Mesendoderm (in vitro differentiated cells): ENCODE results near the gene HSPA12B.

Source experiments
- DNase-seq: peaks from one replicate; pipeline ENCODE4 v3.0.0; 2013
- H2AK5ac ChIP-seq: 2 replicates; pipeline ENCODE4 v1.6.1; 2013; ENCODE audit warnings: low read length, inconsistent platforms
- H2BK120ac ChIP-seq: 2 replicates; pipeline ENCODE4 v1.6.1; 2013; ENCODE audit warnings: low read depth, mild to moderate bottlenecking, low read length, moderate library complexity, mixed read lengths
- H2BK15ac ChIP-seq: replicated peaks from 2 replicates; pipeline ENCODE4 v1.6.1; 2013; ENCODE audit warnings: low read depth, mild to moderate bottlenecking, moderate library complexity
- H2BK5ac ChIP-seq: 2 replicates; pipeline ENCODE4 v1.6.1; 2013; ENCODE audit warnings: low read length, inconsistent platforms
- H3K18ac ChIP-seq: 2 replicates; pipeline ENCODE4 v1.6.1; 2013; ENCODE audit warnings: mild to moderate bottlenecking, low read length, mixed read lengths
- H3K23ac ChIP-seq: one replicate; pipeline ENCODE4 v1.6.1; 2013; ENCODE audit warnings: low read length
- H3K27ac ChIP-seq: 2 replicates; pipeline ENCODE4 v1.5.1; 2013; ENCODE audit warnings: low read depth, mild to moderate bottlenecking, inconsistent platforms, low read length, moderate library complexity
- H3K27me3 ChIP-seq: 2 replicates; pipeline ENCODE4 v1.6.1; 2013; ENCODE audit warnings: low read length, control low read depth, mild to moderate bottlenecking, inconsistent platforms; ENCODE audit not compliant: insufficient read depth, poor library complexity
- H3K36me3 ChIP-seq: 2 replicates; pipeline ENCODE4 v1.6.1; 2013; ENCODE audit warnings: low read length, inconsistent platforms; ENCODE audit not compliant: control insufficient read depth, insufficient read depth
- H3K4ac ChIP-seq: one replicate; pipeline ENCODE4 v1.6.1; 2013; ENCODE audit warnings: low read depth, mild to moderate bottlenecking, low read length, moderate library complexity
- H3K4me1 ChIP-seq: 2 replicates; pipeline ENCODE4 v1.6.1; 2013; ENCODE audit warnings: low read depth, low read length, inconsistent platforms; ENCODE audit not compliant: control insufficient read depth
- H3K4me2 ChIP-seq: 2 replicates; pipeline ENCODE4 v1.6.1; 2013; ENCODE audit warnings: low read length
- H3K4me3 ChIP-seq: 2 replicates; pipeline ENCODE4 v1.5.1; 2013; ENCODE audit warnings: mild to moderate bottlenecking, low read length
- H3K56ac ChIP-seq: one replicate; pipeline ENCODE4 v1.6.1; 2013; ENCODE audit warnings: low read length
- H3K79me1 ChIP-seq: 2 replicates; pipeline ENCODE4 v1.6.1; 2013; ENCODE audit warnings: low read length, inconsistent platforms
- H3K79me2 ChIP-seq: 2 replicates; pipeline ENCODE4 v1.6.1; 2013; ENCODE audit warnings: mild to moderate bottlenecking, low read length; ENCODE audit not compliant: control insufficient read depth, insufficient read depth
- H3K9ac ChIP-seq: 2 replicates; pipeline ENCODE4 v1.6.1; 2013; ENCODE audit warnings: low read length, inconsistent platforms
- H4K5ac ChIP-seq: one replicate; pipeline ENCODE4 v1.6.1; 2013; ENCODE audit warnings: low read length
- H4K8ac ChIP-seq: one replicate; pipeline ENCODE4 v1.6.1; 2013; ENCODE audit warnings: low read depth, mild to moderate bottlenecking, control low read depth, low read length, moderate library complexity
- WGBS: extraction: QIAGEN DNeasy Blood & Tissue Kit; methylation state at CpG from one replicate; pipeline ENCODE4 v1.1.7; 2013; ENCODE audit warnings: low lambda C conversion rate, missing lambda C conversion rate; ENCODE audit not compliant: insufficient coverage; ENCODE audit errors: extremely low coverage; 5-methylcytosine and 5-hydroxymethylcytosine counted together

The HSPA12B gene

GRCh38 chr20:3767427-3768341 lies 35.2 kb downstream of the HSPA12B start, which contains the start of gene ADISSP:
ADISSP (minus strand) TSS chr20:3767753; CDS start chr20:3760100, 7,653 bp downstream.
- Histone ChIP-seq H3K36me3 (no peaks in the 10 kb centered on the region), H2AK5ac (no peak within 1 kb of the TSS), H2BK15ac (no peak within 1 kb of the TSS), H3K79me2 (no peaks in the 10 kb centered on the region), H3K56ac (peak within 1 kb of the TSS; percentile 99), H3K4ac (no peak within 1 kb of the TSS), H2BK5ac (no peak within 1 kb of the TSS), H2BK120ac (no peak within 1 kb of the TSS), H3K79me1 (peaks cover 10% of the 10 kb centered on the region), H3K27me3 (no peaks in the 10 kb centered on the region), H3K9ac (peak within 1 kb of the TSS; percentile 95), H4K8ac (no peak within 1 kb of the TSS), H3K23ac (no peak within 1 kb of the TSS), H3K27ac (no peak within 1 kb of the TSS), H3K18ac (no peak within 1 kb of the TSS), H3K4me1 (peaks cover 5% of the 10 kb centered on the region), H3K4me2 (peak within 1 kb of the TSS; percentile 100), H4K5ac (no peak within 1 kb of the TSS), H3K4me3 (peak within 1 kb of the TSS; percentile 83)
- no CpG with 5 or more reads among the region's 80 CpGs for WGBS
- peak; percentile 99 for DNase-seq

DNA sequence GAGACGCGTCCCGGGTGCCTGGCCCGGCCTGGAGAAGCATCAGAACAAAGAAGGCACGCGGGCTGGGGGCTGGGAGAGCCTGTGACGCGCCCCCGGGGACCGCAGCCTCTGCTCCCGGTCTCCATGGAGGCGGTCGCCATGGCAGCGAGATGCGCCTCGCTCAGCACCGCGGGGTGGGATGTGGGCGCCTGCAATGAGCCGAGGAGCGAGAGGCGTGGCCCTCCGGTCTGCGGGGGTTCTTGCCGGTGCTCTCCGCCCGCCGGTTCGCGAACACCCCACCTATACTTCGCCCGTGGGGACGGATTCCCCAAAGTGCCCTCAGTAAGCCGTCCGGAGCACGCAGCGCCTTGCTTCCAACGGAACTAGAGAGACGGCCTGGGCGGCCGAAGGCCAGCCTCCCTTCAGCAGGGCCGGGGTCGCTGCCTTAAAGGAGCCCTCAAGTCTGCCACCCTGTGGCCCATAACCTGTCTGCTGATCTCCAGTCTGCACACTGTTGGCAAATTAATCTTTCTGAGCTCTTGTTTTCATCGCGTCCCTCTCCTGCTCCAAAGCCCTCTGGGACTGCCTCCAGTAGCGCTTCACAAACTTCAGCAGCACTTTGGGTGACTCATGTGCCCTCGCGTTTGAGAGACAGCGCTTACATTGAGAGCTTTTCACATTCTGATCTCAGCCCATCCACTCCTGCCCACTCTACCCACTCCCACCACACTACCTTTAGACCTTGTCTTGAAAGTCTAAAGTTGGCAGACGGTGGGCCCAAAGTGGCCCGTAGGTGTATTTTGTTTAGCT lies 36.1 kb downstream of the HSPA12B start:
- Histone ChIP-seq H2BK5ac (no peak overlapping the region), H3K4me2 (peak overlapping the region; percentile 72), H3K79me1 (peaks cover 10% of the 10 kb centered on the region), H3K18ac (no peak overlapping the region), H3K23ac (no peak overlapping the region), H4K8ac (no peak overlapping the region), H4K5ac (no peak overlapping the region), H2AK5ac (no peak overlapping the region), H3K27ac (no peak overlapping the region), H2BK15ac (no peak overlapping the region), H3K4me3 (peak overlapping the region; percentile 77), H3K27me3 (no peaks in the 10 kb centered on the region), H3K56ac (peak overlapping the region; percentile 83), H3K79me2 (no peaks in the 10 kb centered on the region), H3K9ac (peak overlapping the region; percentile 79), H3K4me1 (peaks cover 5% of the 10 kb centered on the region), H2BK120ac (no peak overlapping the region), H3K4ac (no peak overlapping the region), H3K36me3 (no peaks in the 10 kb centered on the region)
- WGBS: no CpG with 5 or more reads among the region's 51 CpGs
- DNase-seq: peak; percentile 90

GRCh38 chr20:3771552-3772058 lies 39.1 kb downstream of the HSPA12B start:
- Histone ChIP-seq H2BK5ac (no peak overlapping the region), H3K27ac (no peak overlapping the region), H2BK15ac (no peak overlapping the region), H3K4me1 (no peaks in the 10 kb centered on the region), H3K9ac (no peak overlapping the region), H4K5ac (no peak overlapping the region), H3K79me1 (no peaks in the 10 kb centered on the region), H2BK120ac (no peak overlapping the region), H3K56ac (no peak overlapping the region), H3K4me3 (no peak overlapping the region), H3K4me2 (no peak overlapping the region), H4K8ac (no peak overlapping the region), H2AK5ac (no peak overlapping the region), H3K79me2 (no peaks in the 10 kb centered on the region), H3K4ac (no peak overlapping the region), H3K23ac (no peak overlapping the region), H3K36me3 (no peaks in the 10 kb centered on the region), H3K27me3 (no peaks in the 10 kb centered on the region), H3K18ac (no peak overlapping the region)
- DNase-seq: no peak
- WGBS: no CpG with 5 or more reads among the region's 7 CpGs

DNA sequence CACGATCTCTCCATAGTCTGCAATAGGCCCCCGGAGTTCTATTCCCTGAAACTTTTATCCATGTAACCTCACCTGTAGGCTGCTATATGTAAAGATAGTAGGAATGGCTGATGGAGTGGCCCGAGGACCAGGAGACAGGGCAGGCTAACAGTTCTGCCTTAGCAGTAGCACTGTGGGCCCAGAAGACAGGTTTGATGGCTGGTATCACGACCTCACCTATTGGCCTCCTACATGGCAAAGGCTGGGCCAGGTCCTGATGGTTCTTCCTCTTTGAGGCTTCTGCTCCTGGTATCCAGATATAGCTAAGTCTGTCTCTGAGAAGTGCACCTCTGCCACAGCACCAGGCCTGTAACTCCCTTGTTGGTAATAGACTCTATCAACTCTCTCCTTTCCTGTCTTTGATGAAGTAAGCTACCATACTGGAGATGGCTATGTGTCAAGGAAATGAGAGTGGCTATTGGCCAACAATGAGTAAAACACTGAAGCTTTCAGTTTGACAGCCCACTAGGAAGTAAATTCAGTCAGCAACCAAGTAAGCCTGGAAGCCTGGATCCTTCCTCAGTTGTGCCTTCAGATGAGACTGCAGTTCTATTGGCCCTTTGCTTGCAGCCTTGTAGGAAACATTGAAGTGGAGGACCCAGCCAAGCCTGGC lies 43.1 kb downstream of the HSPA12B start:
- Histone ChIP-seq H2BK5ac (no peak overlapping the region), H3K4me1 (no peaks in the 10 kb centered on the region), H3K9ac (no peak overlapping the region), H4K5ac (no peak overlapping the region), H3K36me3 (no peaks in the 10 kb centered on the region), H3K4me2 (no peak overlapping the region), H3K4ac (no peak overlapping the region), H2BK15ac (no peak overlapping the region), H3K79me1 (no peaks in the 10 kb centered on the region), H3K79me2 (no peaks in the 10 kb centered on the region), H4K8ac (no peak overlapping the region), H3K23ac (no peak overlapping the region), H3K27ac (no peak overlapping the region), H3K4me3 (no peak overlapping the region), H2BK120ac (no peak overlapping the region), H3K27me3 (peaks cover 8% of the 10 kb centered on the region), H3K56ac (no peak overlapping the region), H3K18ac (no peak overlapping the region), H2AK5ac (no peak overlapping the region)
- DNase-seq: no peak
- WGBS: no CpG with 5 or more reads among the region's 4 CpGs

GRCh38 chr20:3777381-3777715 lies 44.9 kb downstream of the HSPA12B start:
- peak overlapping the region; percentile 81 for H3K56ac ChIP-seq
- H2BK5ac ChIP-seq: no peak overlapping the region
- no peak overlapping the region for H2BK15ac ChIP-seq
- no peak overlapping the region for H4K8ac ChIP-seq
- H2BK120ac ChIP-seq: no peak overlapping the region
- H3K27me3 ChIP-seq: peaks cover 8% of the 10 kb centered on the region
- no peak overlapping the region for H4K5ac ChIP-seq
- no CpG with 5 or more reads among the region's 16 CpGs for WGBS
- H3K9ac ChIP-seq: peak overlapping the region; percentile 58
- no peak overlapping the region for H3K4ac ChIP-seq
- H3K18ac ChIP-seq: no peak overlapping the region
- no peaks in the 10 kb centered on the region for H3K4me1 ChIP-seq
- H3K4me3 ChIP-seq: peak overlapping the region; percentile 35
- no peak overlapping the region for H3K23ac ChIP-seq
- H3K27ac ChIP-seq: no peak overlapping the region
- H3K36me3 ChIP-seq: no peaks in the 10 kb centered on the region
- no peak overlapping the region for H2AK5ac ChIP-seq
- no peaks in the 10 kb centered on the region for H3K79me1 ChIP-seq
- H3K79me2 ChIP-seq: no peaks in the 10 kb centered on the region
- DNase-seq: no peak
- peak overlapping the region; percentile 87 for H3K4me2 ChIP-seq
